A549 (cell line): Measurements from ENCODE around the gene CFL2. TPM values are rescaled to one million over a fixed set of nuclear protein-coding genes. Genes with fewer than 3 reads are reported as not detected.
A peak's percentile ranks its signal among the peaks of the same experiment; 100 is the strongest.

Source experiments
- ATAC-seq, 2 experiments: fragments of 200-7000 bp in 1 of 2; fragments of >200 bp in 1 of 2; cut with Nextera tagmentation in 1 of 2; cut with Tn5 transposase in 1 of 2; 3 replicates each; pipeline versions ENCODE4 v1.8.0 to v1.9.1; 2018 to 2020; ENCODE audit warnings: mild to moderate bottlenecking in 1 of 2, moderate library complexity in 1 of 2
- CTCF ChIA-PET: fragments of 300-600 bp; sonication (Branson Sonifier 250); formaldehyde crosslinking; extraction: SDS; loops from one replicate; lab custom pipeline; 2021; ENCODE audit warnings: antibody characterized with exemption, inconsistent platforms; lab: Yijun Ruan, JAX
- POLR2A ChIA-PET: fragments of 350-600 bp; formaldehyde crosslinking; extraction: SDS; loops from one replicate; lab custom pipeline; 2021; ENCODE audit warnings: antibody characterized with exemption, inconsistent platforms; lab: Yijun Ruan, JAX
- DNase-seq, 2 experiments: peaks; one replicate each; pipeline versions ENCODE4 v3.0.0 to v3.0.0-alpha.2; 2011 to 2016; ENCODE audit warnings: low read depth in 1 of 2, low spot score in 1 of 2
- FAIRE-seq: peaks from 2 replicates; lab custom pipeline; 2011; peaks lifted over from hg19 to GRCh38; lab: Jason Lieb, UNC
- H3K27ac ChIP-seq, 2 experiments: fragments of >200 bp; sonication (Bioruptor Twin); formaldehyde crosslinking; 3 replicates each; pipeline ENCODE4 v1.5.1; 2016 to 2017
- H3K4me1 ChIP-seq: fragments of >200 bp; sonication (Bioruptor Twin); formaldehyde crosslinking; 3 replicates; pipeline ENCODE4 v1.6.1; 2016
- H3K4me2 ChIP-seq: fragments of >200 bp; sonication (Bioruptor Twin); formaldehyde crosslinking; 3 replicates; pipeline ENCODE4 v1.6.1; 2016
- H3K4me3 ChIP-seq: fragments of >200 bp; sonication (Bioruptor Twin); formaldehyde crosslinking; 3 replicates; pipeline ENCODE4 v1.5.1; 2016
- H3K9me3 ChIP-seq: fragments of >200 bp; sonication (Bioruptor Twin); formaldehyde crosslinking; 3 replicates; pipeline ENCODE4 v1.6.1; 2016
- BCL3 ChIP-seq: fragments of >200 bp; sonication (Bioruptor Twin); formaldehyde crosslinking; IDR thresholded peaks from 3 replicates; pipeline ENCODE4 v1.6.1; 2016
- BHLHE40 ChIP-seq: IDR thresholded peaks from 2 replicates; pipeline ENCODE4 v1.6.1; 2012; ENCODE audit warnings: low read depth, low read length, inconsistent platforms
- EP300 ChIP-seq, 2 experiments: fragments of >200 bp; sonication (Bioruptor Twin); formaldehyde crosslinking; IDR thresholded peaks; 2 replicates in 1 of 2; 3 replicates in 1 of 2; pipeline ENCODE4 v1.6.1; 2016 to 2017
- FOSB ChIP-seq: fragments of 250-450 bp; sonication (Bioruptor Pico); IDR thresholded peaks from 2 replicates; pipeline ENCODE4 v1.5.0; 2020; ENCODE audit warnings: mild to moderate bottlenecking, moderate library complexity
- JUN ChIP-seq, 2 experiments: fragments of >200 bp; sonication (Bioruptor Twin); formaldehyde crosslinking; IDR thresholded peaks; 2 replicates in 1 of 2; 3 replicates in 1 of 2; pipeline ENCODE4 v1.6.1; 2016 to 2017
- JUNB ChIP-seq: fragments of >200 bp; sonication (Bioruptor Twin); formaldehyde crosslinking; IDR thresholded peaks from 2 replicates; pipeline ENCODE4 v1.6.1; 2016
- KDM1A ChIP-seq: fragments of 200-600 bp; sonication (generic); IDR thresholded peaks from 2 replicates; pipeline ENCODE4 v1.6.1; 2016; ENCODE audit warnings: low read depth, mild to moderate bottlenecking
- KDM5A ChIP-seq: fragments of 200-600 bp; sonication (generic); IDR thresholded peaks from 2 replicates; pipeline ENCODE4 v1.6.1; 2016; ENCODE audit warnings: antibody characterized with exemption, mild to moderate bottlenecking
- MAX ChIP-seq: IDR thresholded peaks from 2 replicates; pipeline ENCODE4 v1.6.1; 2012
- NFE2L2 ChIP-seq: fragments of 150-350 bp; conservative IDR thresholded peaks from 2 replicates; pipeline ENCODE4 v1.6.1; 2014; ENCODE audit warnings: low read length
- POLR2A ChIP-seq: IDR thresholded peaks from 2 replicates; pipeline ENCODE4 v1.6.1; 2012; ENCODE audit warnings: mild to moderate bottlenecking, low read length
- POLR2AphosphoS2 ChIP-seq: conservative IDR thresholded peaks from 2 replicates; pipeline ENCODE4 v1.6.1; 2012; ENCODE audit warnings: low read length, improper control_type of control experiment, inconsistent platforms
- RAD21 ChIP-seq, 2 experiments: fragments of >200 bp in 1 of 2; sonication (Bioruptor Twin) in 1 of 2; formaldehyde crosslinking in 1 of 2; IDR thresholded peaks in 1 of 2; conservative IDR thresholded peaks in 1 of 2; 2 replicates in 1 of 2; 3 replicates in 1 of 2; pipeline ENCODE4 v1.6.1; 2012 to 2018; ENCODE audit warnings: inconsistent platforms in 1 of 2
- RARB ChIP-seq: fragments of 250-450 bp; sonication (Bioruptor Pico); IDR thresholded peaks from 2 replicates; pipeline ENCODE4 v1.8.0; 2021; ENCODE audit warnings: mild to moderate bottlenecking, moderate library complexity
- RFX5 ChIP-seq: fragments of 450-650 bp; IDR thresholded peaks from 2 replicates; pipeline ENCODE4 v1.7.1; 2014; ENCODE audit warnings: antibody characterized with exemption, mild to moderate bottlenecking, moderate library complexity
- RNF2 ChIP-seq: fragments of 200-600 bp; sonication (generic); IDR thresholded peaks from 2 replicates; pipeline ENCODE4 v1.6.1; 2016; ENCODE audit warnings: low read depth, mild to moderate bottlenecking, antibody characterized with exemption, moderate library complexity, borderline replicate concordance
- SREBF2 ChIP-seq: fragments of 450-650 bp; IDR thresholded peaks from 2 replicates; pipeline ENCODE4 v1.6.1; 2014; ENCODE audit warnings: mild to moderate bottlenecking, moderate library complexity
- WGBS: methylation state at CpG from one replicate; pipeline ENCODE4 v1.1.6; 2017; ENCODE audit errors: missing lambda C conversion rate; 5-methylcytosine and 5-hydroxymethylcytosine counted together
- polyA plus RNA-seq, 4 experiments: library from polyadenylated mRNA; depleted of rRNA in 3 of 4; stranded (reverse); fragments of >200 nt; fragmentation: RNase III in 1 of 4; extraction: RNeasy Plus Mini Kit Qiagen cat#74134 plus additional on column Dnase treatment in 1 of 4; gene quantifications; 2 replicates in 3 of 4; 3 replicates in 1 of 4; pipeline ENCODE4 v1.2.3, GENCODE V29; 2011 to 2017
- TF ChIP-seq, protein P1 (sequence below): IDR thresholded peaks from 2 replicates; pipeline ENCODE4 v1.6.1; 2012; ENCODE audit warnings: low read depth, borderline replicate concordance

The CFL2 gene
- polyA plus RNA-seq, 2 of the 4 experiments (the other 2 are of a cell fraction), result 105 to 167 TPM

DNA sequence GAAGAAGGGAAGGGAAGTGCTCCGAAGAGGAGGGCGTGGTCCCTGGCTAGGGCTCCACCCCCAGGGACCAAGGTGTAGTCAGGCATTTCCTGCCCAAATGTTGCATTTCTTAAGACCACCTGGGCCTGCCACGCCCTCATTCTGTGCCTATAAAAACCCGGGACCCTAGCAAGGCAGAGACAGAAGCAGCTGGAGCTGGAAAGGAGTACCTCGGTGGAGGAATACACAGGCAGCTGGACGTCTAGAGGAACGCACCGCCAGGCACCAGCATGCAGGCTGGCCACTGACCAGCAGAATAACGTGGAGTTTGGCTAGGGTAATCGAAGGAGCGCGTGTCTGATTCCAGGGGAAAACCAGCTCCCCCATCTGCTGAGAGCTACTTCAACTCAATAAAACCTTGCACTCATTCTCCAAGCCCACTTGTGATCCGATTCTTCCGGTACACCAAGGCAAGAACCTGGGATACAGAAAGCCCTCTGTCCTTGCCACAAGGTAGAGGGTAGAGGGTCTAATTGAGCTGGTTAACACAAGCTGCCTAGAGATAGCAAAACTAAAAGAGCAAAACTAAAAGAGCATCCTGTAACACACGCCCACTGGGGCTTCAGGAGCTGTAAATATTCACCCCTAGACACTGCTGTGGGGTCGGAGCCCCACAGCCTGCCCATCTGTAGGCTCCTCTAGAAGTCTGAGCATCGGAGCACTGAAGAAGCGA is 21.0 kb downstream of the CFL2 start:
- ATAC-seq, result peak; percentile 97 to 98
- peak; percentile 68 to 83 for DNase-seq
- no peak for FAIRE-seq
- WGBS, result 11% methylated on average over 18 of the region's 18 CpGs
- POLR2A ChIA-PET, result interaction anchor here (1.0 to 1.6 kb wide), 11 partner anchors 15 to 1133 kb away, joined by 3 to 12 read pairs (median 4); partner anchors contain the start of genes BAZ1A, BRMS1L, CFL2 and SNX6
- TF ChIP-seq JUN (IDR thresholded peaks at IDR 0.05) (peak; percentile 43 to 60; a peak in 2 of 5 replicates), RAD21 (conservative IDR thresholded peaks at IDR 0.05 in 1 of 2, IDR thresholded peaks at IDR 0.05 in 1 of 2) (no peak), BHLHE40 (no peak), RFX5 (no peak), JUNB (no peak), BCL3 (0 out of 3 replicates have a peak, but pooled peaks have one; percentile 69), RNF2 (no peak), FOSB (CRISPR knock-in tag) (no peak), EP300 (IDR thresholded peaks at IDR 0.05) (no peak), KDM1A (no peak), KDM5A (no peak), SREBF2 (no peak), POLR2AphosphoS2 (no peak), MAX (peak; percentile 80), POLR2A (peak; percentile 87)
- TF ChIP-seq, protein P1, sequence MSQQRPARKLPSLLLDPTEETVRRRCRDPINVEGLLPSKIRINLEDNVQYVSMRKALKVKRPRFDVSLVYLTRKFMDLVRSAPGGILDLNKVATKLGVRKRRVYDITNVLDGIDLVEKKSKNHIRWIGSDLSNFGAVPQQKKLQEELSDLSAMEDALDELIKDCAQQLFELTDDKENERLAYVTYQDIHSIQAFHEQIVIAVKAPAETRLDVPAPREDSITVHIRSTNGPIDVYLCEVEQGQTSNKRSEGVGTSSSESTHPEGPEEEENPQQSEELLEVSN, result peak; percentile 39; the same call in 1 of the 2 replicates
- H3K9me3 ChIP-seq, result no peaks in the 10 kb centered on the region
- peak overlapping the region; percentile 53 for H3K4me3 ChIP-seq
- CTCF ChIA-PET, result interaction anchor here (1.1 to 2.6 kb wide), 5 partner anchors 9 to 30 kb away, joined by 3 to 13 read pairs (median 5); no protein-coding TSS in a partner anchor
- H3K4me2 ChIP-seq, result peak overlapping the region; percentile 83
- peaks cover 11% of the 10 kb centered on the region; the same call in 2 of the 3 replicates for H3K4me1 ChIP-seq
- peak overlapping the region; percentile 82 to 88 for H3K27ac ChIP-seq

- peak overlapping the region; percentile 53 for H3K4me3 ChIP-seq
- H3K9me3 ChIP-seq, result no peaks in the 10 kb centered on the region
- WGBS, result 0% methylated on average over 2 of the region's 2 CpGs
- peak in 1 of 2 experiments; percentile 8; a peak in 2 of 6 replicates for ATAC-seq
- peak overlapping the region; percentile 82 to 88 for H3K27ac ChIP-seq
- H3K4me1 ChIP-seq, result peaks cover 9% of the 10 kb centered on the region; the same call in 1 of the 3 replicates
- CTCF ChIA-PET, result interaction anchor here (1.1 to 2.6 kb wide), 4 partner anchors 9 to 30 kb away, joined by 3 to 13 read pairs (median 8); no protein-coding TSS in a partner anchor
- FAIRE-seq, result no peak
- TF ChIP-seq NFE2L2 (no peak), BHLHE40 (no peak), JUN (IDR thresholded peaks at IDR 0.05) (0 out of 5 replicates have a peak, but pooled peaks of 1 of the 2 experiments have one; percentile 3)
- POLR2A ChIA-PET, result interaction anchor here (1.0 to 1.6 kb wide), 11 partner anchors 14 to 1133 kb away, joined by 3 to 12 read pairs (median 4); partner anchors contain the start of genes BAZ1A, BRMS1L, CFL2 and SNX6
- DNase-seq, result no peak
- H3K4me2 ChIP-seq, result peak overlapping the region; percentile 83
These were observed 21.5 kb downstream of the CFL2 start for GRCh38 chr14:34692898-34693227.

GRCh38 chr14:34692348-34692747 is 22.0 kb downstream of the CFL2 start:
- no peak overlapping the region; the same call in 2 of the 3 replicates for H3K4me2 ChIP-seq
- CTCF ChIA-PET, result interaction anchor here (1.6 to 2.8 kb wide), 3 partner anchors 20 to 31 kb away, joined by 11 to 13 read pairs (median 12); no protein-coding TSS in a partner anchor
- peaks cover 9% of the 10 kb centered on the region; the same call in 1 of the 3 replicates for H3K4me1 ChIP-seq
- no peak for TF ChIP-seq RARB
- H3K4me3 ChIP-seq, result no peak overlapping the region
- ATAC-seq (no peak), DNase-seq (no peak), FAIRE-seq (no peak)
- H3K27ac ChIP-seq, result peak overlapping the region in 1 of 2 experiments; percentile 88; a peak in 3 of 6 replicates
- 75% methylated on average over 4 of the region's 4 CpGs for WGBS
- POLR2A ChIA-PET, result interaction anchor here (1.0 to 1.6 kb wide), 9 partner anchors 16 to 1134 kb away, joined by 3 to 12 read pairs (median 4); partner anchors contain the start of genes BAZ1A, BRMS1L, CFL2 and SNX6
- H3K9me3 ChIP-seq, result no peaks in the 10 kb centered on the region
